OCI-LY7 (cell line): ENCODE data around the gene CMTM8. TPM values are rescaled to one million over a fixed set of nuclear protein-coding genes. Genes with fewer than 3 reads are reported as not detected.

ENCODE experiments used
- BruUV-seq: library from RNA; stranded (reverse); fragments of 400-500 nt; replicated peaks from 2 replicates; lab custom pipeline; 2021; lab: Mats Ljungman, UMichigan
- CTCF ChIA-PET: fragments of 300-600 bp; sonication (Branson Sonifier 250); formaldehyde crosslinking; loops from one replicate; lab custom pipeline; 2022; ENCODE audit warnings: antibody characterized with exemption; ENCODE audit not compliant: unreplicated experiment; lab: Charles Lee
- POLR2A ChIA-PET: fragments of 300-600 bp; sonication (Branson Sonifier 250); formaldehyde crosslinking; loops from one replicate; lab custom pipeline; 2022; ENCODE audit warnings: antibody characterized with exemption; lab: Charles Lee
- DNase-seq: peaks from one replicate; pipeline ENCODE4 v3.0.0-alpha.2; 2015; ENCODE audit warnings: low spot score
- H2AFZ ChIP-seq: fragments of 200-600 bp; sonication (generic), shearing (Covaris generic); 2 replicates; pipeline ENCODE4 v1.6.1; 2014; ENCODE audit warnings: mild to moderate bottlenecking, antibody characterized with exemption, low read length, moderate library complexity
- H3K27ac ChIP-seq: fragments of 200-600 bp; sonication (generic); 2 replicates; pipeline ENCODE4 v1.5.1; 2014; ENCODE audit warnings: mixed run types, low read depth, mild to moderate bottlenecking, moderate library complexity, low read length, inconsistent platforms; ENCODE audit not compliant: poor library complexity, severe bottlenecking
- H3K36me3 ChIP-seq: fragments of 200-600 bp; sonication (generic); 2 replicates; pipeline ENCODE4 v1.6.1; 2014; ENCODE audit warnings: mild to moderate bottlenecking, antibody characterized with exemption, low read length, moderate library complexity, mixed read lengths; ENCODE audit not compliant: insufficient read depth
- H3K4me1 ChIP-seq: fragments of 200-600 bp; sonication (generic); 2 replicates; pipeline ENCODE4 v1.5.1; 2014; ENCODE audit warnings: mild to moderate bottlenecking, low read length; ENCODE audit not compliant: insufficient read depth, poor library complexity, severe bottlenecking
- H3K4me2 ChIP-seq: fragments of 200-600 bp; sonication (generic); 2 replicates; pipeline ENCODE4 v1.6.1; 2014; ENCODE audit warnings: mild to moderate bottlenecking, low read length
- H3K4me3 ChIP-seq: fragments of 200-600 bp; sonication (generic); 2 replicates; pipeline ENCODE4 v1.5.1; 2014; ENCODE audit warnings: mild to moderate bottlenecking, low read depth, low read length; ENCODE audit not compliant: poor library complexity, severe bottlenecking
- H3K79me2 ChIP-seq: fragments of 200-600 bp; sonication (generic); 2 replicates; pipeline ENCODE4 v1.6.1; 2016; ENCODE audit warnings: low read depth, mild to moderate bottlenecking, low read length, moderate library complexity, mixed read lengths; ENCODE audit not compliant: insufficient read depth
- H3K9me2 ChIP-seq: fragments of 200-600 bp; sonication (generic); 2 replicates; pipeline ENCODE4 v1.6.1; 2016; ENCODE audit warnings: mild to moderate bottlenecking, low read length, mixed read lengths; ENCODE audit not compliant: insufficient read depth
- H3K9me3 ChIP-seq: fragments of 200-600 bp; sonication (generic); 2 replicates; pipeline ENCODE4 v1.6.1; 2014; ENCODE audit warnings: mild to moderate bottlenecking, mixed run types, low read length, mixed read lengths
- H4K20me1 ChIP-seq: fragments of 200-600 bp; sonication (generic); 2 replicates; pipeline ENCODE4 v1.6.1; 2014; ENCODE audit warnings: mild to moderate bottlenecking, antibody characterized with exemption, low read length, moderate library complexity, mixed read lengths; ENCODE audit not compliant: insufficient read depth
- CTCF ChIP-seq: fragments of 200-600 bp; sonication (generic); conservative IDR thresholded peaks from 2 replicates; pipeline ENCODE4 v1.5.1; 2014; ENCODE audit warnings: mild to moderate bottlenecking, antibody characterized with exemption, low read length, moderate library complexity, mixed read lengths
- EZH2phosphoT487 ChIP-seq: fragments of 200-600 bp; sonication (generic); IDR thresholded peaks from 2 replicates; pipeline ENCODE4 v1.6.1; 2018; ENCODE audit warnings: low read depth, borderline replicate concordance, mild to moderate bottlenecking, mixed run types, antibody characterized with exemption, low read length, moderate library complexity, mixed read lengths
- intact Hi-C: fragments of 100-400 bp; cut with micrococcal nuclease; formaldehyde crosslinking; loops from one replicate; pipeline ENCODE4 v1.10.0; 2022; ENCODE audit not compliant: unreplicated experiment
- total RNA-seq, 2 experiments: library from RNA; depleted of rRNA in 1 of 2; stranded (reverse); fragments of >200 nt in 1 of 2; shearing (Covaris generic) in 1 of 2; gene quantifications; 2 replicates each; pipeline ENCODE4 v1.2.3, GENCODE V29; 2014 to 2022

The CMTM8 gene
- total RNA-seq, 2 experiments from 2014 or later, result 1.5 to 3.0 TPM

DNA sequence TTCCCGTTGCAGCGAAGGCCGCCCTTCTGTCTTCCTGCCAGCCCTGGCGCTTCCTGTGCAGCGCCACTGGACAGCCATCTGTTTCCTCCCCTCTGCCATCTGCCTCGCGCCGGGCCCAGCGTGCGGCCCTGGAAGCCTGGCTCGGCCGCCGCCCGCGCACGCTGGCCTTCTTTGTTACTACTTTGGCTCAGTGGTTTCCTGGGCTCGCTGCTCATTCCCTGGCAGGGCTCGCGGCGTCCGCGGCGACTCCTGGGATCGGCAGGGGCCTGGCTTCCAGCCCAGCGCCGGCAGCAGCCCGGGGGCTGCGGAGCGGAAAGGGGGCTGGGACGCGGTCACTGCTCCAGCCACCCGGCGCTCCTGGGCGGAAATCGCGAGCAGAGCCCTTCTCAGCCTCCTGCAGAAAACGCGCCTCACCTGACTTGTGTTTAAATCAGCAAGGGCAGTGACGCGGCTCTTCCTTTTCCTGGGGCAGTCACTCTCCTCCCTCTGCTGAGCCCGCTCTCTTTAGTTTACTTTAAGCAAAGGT is 163.1 kb downstream of the CMTM8 start:
- Histone ChIP-seq H3K79me2 (peaks cover 21% of the 10 kb centered on the region; the same call in 1 of the 2 replicates), H3K9me2 (no peaks in the 10 kb centered on the region), H3K4me3 (peak overlapping the region; percentile 62), H3K4me2 (peak overlapping the region; percentile 79), H3K9me3 (no peaks in the 10 kb centered on the region), H3K4me1 (peaks cover 42% of the 10 kb centered on the region), H2AFZ (peak overlapping the region; percentile 85), H3K36me3 (no peaks in the 10 kb centered on the region), H3K27ac (peak overlapping the region; percentile 50), H4K20me1 (no peaks in the 10 kb centered on the region)
- DNase-seq, result peak; percentile 84
- no TSS peak for BruUV-seq
- intact Hi-C loops, result loop anchor here (2.0 kb wide), 2 partner anchors 31 to 65 kb away; no protein-coding TSS in a partner anchor
- CTCF ChIA-PET, result interaction anchor here (1.2 kb wide), 1 partner anchor 37 kb away, joined by 3 read pairs; no protein-coding TSS in a partner anchor
- POLR2A ChIA-PET, result interaction anchor here (0.6 kb wide), 1 partner anchor 24 kb away, joined by 4 read pairs; no protein-coding TSS in a partner anchor
- TF ChIP-seq EZH2phosphoT487 (no peak), CTCF (no peak)

DNA sequence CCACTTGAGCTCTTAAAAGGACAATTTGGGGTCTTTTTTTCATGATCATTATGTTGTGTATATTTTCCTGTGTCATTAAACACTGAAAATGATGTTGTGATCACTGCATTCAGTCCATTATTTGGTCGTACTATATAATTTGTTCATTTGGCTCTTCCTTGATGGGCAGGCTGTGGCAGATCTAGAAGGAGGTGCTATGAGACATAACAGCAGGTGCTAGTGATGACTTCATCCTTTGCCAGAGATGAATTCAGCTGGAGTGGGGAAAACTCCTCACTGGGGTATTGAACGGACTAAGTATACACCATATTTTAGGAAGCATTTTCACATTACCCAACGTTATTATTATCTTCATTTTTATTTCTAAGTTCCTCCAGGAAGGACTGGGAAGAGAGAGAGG is 165.2 kb downstream of the CMTM8 start:
- peaks cover 41% of the 10 kb centered on the region for H3K4me1 ChIP-seq
- TF ChIP-seq CTCF (no peak), EZH2phosphoT487 (no peak)
- DNase-seq, result no peak
- intact Hi-C loops, result no loop called here
- no TSS peak for BruUV-seq
- CTCF ChIA-PET, result no interaction called here
- no peak overlapping the region; the same call in 1 of the 2 replicates for H3K4me2 ChIP-seq
- H3K9me2 ChIP-seq, result no peaks in the 10 kb centered on the region
- no peaks in the 10 kb centered on the region for H4K20me1 ChIP-seq
- H3K36me3 ChIP-seq, result no peaks in the 10 kb centered on the region
- H3K9me3 ChIP-seq, result no peaks in the 10 kb centered on the region
- POLR2A ChIA-PET, result interaction anchor here (1.0 kb wide), 2 partner anchors 14 to 35 kb away, joined by 3 read pairs; no protein-coding TSS in a partner anchor
- H3K79me2 ChIP-seq, result peaks cover 21% of the 10 kb centered on the region; the same call in 1 of the 2 replicates
- no peak overlapping the region for H2AFZ ChIP-seq
- H3K27ac ChIP-seq, result no peak overlapping the region
- no peak overlapping the region for H3K4me3 ChIP-seq

- BruUV-seq, result no TSS peak
- no peaks in the 10 kb centered on the region for H4K20me1 ChIP-seq
- ChIA-PET CTCF (interaction anchor here (0.5 kb wide), 1 partner anchor 571 kb away, joined by 3 read pairs; no protein-coding TSS in a partner anchor), POLR2A (interaction anchor here (1.0 to 2.0 kb wide), 3 partner anchors 9 to 34 kb away, joined by 3 to 4 read pairs (median 4); no protein-coding TSS in a partner anchor)
- intact Hi-C loops, result no loop called here
- H3K9me3 ChIP-seq, result no peaks in the 10 kb centered on the region
- peaks cover 34% of the 10 kb centered on the region for H3K4me1 ChIP-seq
- H3K4me2 ChIP-seq, result no peak overlapping the region
- H3K9me2 ChIP-seq, result no peaks in the 10 kb centered on the region
- no peaks in the 10 kb centered on the region for H3K36me3 ChIP-seq
- no peak overlapping the region for H3K27ac ChIP-seq
- no peak for DNase-seq
- no peak overlapping the region for H2AFZ ChIP-seq
- H3K4me3 ChIP-seq, result no peak overlapping the region
- H3K79me2 ChIP-seq, result peaks cover 15% of the 10 kb centered on the region; the same call in 1 of the 2 replicates
- TF ChIP-seq EZH2phosphoT487 (no peak), CTCF (no peak)
Observed at GRCh38 chr3:32404714-32405113, 166.2 kb downstream of the CMTM8 start.
